HG03521 (cell line): ENCODE results near the gene MAPK10.
"Not testable (repeated sequence)": the region's sequence is repeated elsewhere in the genome, so short reads cannot be mapped to it uniquely, and the experiment has no call there.

Source experiments
- ATAC-seq: cut with Tn5 transposase; IDR thresholded peaks from one replicate; pipeline ENCODE4 v1.9.1; 2021; ENCODE audit warnings: mild to moderate bottlenecking, moderate library complexity; ENCODE audit not compliant: unreplicated experiment

The MAPK10 gene

DNA sequence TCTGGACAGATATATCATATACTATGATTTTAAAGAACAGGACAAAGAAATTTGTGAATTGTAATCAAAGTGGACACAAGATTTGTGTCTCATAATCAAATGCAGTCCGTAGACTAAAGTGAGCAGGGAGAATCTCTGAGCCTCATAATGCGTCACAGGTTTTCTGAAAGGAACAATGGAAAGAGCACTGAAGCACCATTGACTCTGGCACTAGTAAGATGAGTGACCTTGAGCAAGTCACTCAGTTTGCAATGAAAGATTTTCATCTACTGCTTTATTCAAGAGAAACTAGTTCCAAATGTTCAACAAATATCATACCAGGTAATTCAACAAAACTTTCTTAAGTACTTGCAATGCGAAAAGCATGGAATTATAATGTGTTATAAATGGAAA, 315.3 kb downstream of the MAPK10 start:
- ATAC-seq, result no peak

DNA sequence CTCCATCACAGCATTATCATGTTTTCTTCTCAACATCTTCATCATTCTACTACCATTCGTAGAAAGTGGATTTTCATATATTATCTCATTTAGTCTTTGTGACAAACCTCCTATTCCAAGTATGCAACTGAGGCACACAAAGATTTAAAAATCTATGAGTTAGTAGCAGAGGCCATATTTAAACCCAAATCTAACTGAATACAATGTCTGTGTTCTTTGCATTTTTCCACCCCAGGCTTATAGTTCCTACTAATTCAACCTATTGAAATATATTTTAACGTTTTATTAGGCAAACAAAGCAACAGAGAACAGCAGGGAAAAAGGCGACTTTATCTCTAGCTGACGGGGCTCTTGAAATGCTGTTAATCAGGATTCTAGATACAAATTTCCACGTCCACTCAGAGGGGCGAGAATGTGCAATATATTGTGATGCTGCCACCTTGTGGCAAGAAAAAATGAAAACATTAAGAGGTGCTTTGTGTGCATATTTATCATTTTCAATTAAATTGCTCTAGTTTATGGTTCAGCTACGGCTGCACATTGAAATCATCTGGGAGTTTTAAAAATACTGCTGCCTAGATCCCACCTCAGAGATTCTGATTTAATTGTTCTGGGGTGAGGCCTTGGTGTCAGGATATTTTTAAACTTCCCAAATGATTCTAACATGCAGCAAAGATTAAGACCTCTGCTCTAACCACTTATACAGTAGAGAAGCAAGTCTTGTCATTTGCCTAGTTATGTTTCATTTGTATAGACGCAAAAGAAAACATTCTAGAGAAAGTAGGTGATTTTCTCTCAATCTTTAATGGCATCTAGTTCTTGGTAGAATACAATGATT, 315.9 kb downstream of the MAPK10 start:
- ATAC-seq, result no peak

DNA sequence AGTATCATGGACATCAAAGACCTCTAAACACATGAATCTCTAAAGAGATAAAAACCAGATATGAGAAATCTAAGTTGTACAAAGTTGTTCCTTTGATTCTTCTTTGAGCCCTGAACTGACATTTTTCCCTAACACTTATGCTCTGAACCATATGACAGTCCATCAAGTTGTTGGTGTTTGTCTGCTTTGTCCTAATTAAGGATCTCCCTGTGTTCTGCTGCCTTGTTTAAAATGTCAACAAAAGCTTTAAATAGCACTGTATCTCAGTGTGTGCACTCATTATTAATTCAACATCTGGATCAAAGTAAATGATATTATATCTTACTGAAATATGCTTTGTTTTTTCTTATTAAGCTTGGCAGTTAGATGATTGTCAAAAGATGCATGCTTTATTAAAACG, 321.8 kb downstream of the MAPK10 start:
- ATAC-seq, result no peak

DNA sequence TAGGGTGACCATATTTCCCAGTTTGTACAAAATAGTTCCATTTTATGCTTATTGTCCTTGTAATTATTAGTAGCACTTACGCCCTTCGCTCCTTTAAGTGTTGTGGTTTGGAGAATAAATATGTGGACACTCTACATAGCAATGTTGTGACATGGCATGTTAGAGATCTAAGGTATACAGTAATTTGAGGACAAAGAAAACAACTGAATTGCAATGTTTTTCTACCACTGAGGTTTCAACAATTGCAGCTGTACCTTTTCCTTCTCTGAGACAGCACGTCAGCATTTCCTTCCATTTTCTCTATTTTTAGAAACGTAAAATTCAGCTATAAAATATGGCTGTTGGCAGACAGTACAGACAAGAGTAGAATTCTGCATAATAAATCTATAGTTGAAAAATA, 323.1 kb downstream of the MAPK10 start:
- ATAC-seq, result no peak

DNA sequence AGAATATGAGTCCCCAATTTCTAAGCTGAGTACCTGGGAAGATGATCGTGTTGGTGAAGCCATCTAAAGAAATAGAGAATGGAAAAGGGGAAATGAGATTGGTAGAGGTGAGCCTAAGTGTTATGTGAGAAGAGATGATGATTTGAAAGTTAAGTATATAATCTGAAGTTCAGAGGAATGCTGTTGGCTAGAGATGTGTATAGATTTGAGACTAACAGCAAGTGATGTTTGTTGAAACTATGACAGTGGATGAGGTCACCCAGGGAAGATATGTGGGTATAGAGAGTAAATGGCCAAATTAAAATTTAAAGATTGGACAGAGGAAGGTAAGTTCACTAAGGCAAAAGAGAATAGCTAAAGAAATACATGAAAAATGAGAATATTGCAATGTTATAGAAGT, 324.2 kb downstream of the MAPK10 start:
- ATAC-seq, result no peak

DNA sequence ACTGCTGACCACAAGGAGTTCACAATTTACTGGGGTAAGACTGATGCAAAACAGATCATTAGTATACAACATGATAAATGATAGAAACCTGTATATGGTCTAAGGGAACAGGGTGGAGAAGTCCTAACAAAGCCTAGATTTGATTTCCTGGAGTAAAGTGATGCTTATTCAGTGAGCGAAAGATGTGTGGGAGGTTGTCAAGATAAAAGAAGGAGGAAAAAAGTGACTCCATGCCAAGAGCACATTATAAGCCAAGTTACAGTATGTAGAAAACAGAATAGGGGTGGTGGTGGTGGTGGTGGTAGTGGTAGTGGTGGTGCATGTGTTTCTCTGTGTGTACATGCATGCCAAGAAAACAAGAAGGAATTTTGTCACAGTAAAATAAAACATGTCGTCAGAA, 325.2 kb downstream of the MAPK10 start:
- no peak for ATAC-seq

DNA sequence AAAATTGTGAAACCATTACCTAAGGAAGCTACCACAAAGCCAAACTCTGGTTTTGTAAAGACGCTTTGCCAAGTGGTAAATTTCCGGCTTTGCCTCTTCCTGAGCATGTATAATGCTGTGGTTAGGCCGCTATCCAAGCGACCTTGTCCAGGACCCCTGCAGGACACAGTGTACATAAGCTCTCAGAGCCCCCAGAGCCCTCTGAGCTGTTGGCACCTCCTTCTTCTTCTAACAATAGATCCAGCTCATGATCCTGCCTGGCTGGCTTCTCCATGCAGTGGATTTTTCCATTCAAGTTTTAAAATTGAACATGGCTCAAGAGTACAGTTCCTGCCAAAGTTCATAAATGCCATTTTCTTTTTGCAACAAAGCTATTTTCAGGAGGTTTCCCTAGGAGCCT, 326.7 kb downstream of the MAPK10 start:
- ATAC-seq, result no peak

DNA sequence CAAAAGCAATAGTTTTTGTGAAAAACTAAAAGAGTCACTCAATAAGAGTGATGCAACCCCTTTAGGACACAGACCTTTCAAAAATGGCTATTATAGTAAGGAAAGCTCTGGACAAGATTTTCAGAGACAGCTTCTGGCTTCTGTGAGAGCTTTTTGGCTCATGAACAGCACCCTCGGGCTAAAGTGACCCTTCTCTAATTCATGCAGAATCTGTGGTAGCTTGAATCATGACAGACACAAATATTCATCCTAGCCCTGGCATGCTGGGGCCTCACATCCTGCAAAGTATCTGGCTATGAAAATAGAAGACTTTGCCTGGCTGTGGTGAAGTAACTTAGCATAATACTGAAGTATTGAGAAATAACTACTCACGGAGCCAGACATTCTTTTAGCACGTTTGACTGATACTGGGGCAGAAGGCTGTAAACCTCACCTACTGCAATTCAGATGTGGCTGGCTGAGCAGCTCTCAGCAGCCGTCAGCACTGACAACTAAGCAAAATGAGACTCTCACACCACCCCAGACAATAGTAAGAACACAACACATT, 327.3 kb downstream of the MAPK10 start:
- ATAC-seq, result no peak

DNA sequence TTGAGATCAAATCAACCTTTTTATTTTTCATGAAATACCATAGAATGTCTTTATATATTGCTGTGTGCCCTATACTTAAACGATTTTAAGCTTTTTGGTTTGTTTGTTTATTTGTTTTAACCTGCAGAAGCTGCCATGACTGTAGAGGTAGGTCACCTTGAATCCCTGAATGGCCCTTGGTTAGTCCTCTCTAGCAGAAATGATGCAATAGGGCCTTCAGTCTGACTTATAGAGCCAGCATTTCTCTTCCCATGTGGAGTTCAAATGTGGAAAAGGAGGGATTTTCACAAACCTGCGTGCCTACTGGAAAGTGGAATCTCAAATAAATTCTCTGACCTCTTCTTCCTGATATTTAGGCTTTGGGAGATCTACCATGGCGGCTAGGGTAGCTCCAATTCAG, 327.9 kb downstream of the MAPK10 start:
- no peak for ATAC-seq

DNA sequence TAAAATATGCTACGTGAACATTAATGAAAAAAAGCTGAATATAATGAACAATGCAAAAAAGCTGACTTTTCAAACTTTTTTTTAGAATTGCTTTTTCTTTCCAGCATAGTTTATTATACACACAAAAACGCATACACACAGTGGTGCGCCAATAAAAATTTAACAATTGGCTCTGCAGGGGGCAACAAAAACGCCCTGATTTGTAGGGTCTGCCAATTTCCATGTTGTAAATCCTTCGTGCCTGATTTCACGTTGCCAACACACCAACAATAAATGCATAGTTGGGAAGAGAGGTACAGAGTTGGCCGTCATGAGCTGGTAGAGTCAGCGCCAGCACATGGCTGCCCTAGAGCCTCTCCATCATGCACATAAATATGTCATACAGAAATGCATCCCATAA, 333.1 kb downstream of the MAPK10 start:
- ATAC-seq, result no peak

DNA sequence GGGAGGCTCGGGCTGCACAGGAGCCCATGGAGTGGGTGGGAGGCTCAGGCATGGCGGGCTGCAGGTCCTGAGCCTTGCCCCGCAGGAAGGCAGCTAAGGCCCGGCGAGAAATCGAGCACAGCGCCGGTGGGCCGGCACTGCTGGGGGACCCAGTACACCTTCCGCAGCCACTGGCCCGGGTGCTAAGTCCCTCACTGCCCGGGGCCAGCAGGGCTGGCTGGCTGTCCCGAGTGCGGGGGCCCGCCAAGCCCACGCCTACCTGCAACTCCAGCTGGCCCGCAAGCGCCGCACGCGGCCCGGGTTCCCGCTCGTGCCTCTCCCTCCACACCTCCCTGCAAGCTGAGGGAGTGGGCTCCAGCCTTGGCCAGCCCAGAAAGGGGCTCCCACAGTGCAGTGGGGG, 338.2 kb downstream of the MAPK10 start:
- ATAC-seq, result not testable (repeated sequence)

DNA sequence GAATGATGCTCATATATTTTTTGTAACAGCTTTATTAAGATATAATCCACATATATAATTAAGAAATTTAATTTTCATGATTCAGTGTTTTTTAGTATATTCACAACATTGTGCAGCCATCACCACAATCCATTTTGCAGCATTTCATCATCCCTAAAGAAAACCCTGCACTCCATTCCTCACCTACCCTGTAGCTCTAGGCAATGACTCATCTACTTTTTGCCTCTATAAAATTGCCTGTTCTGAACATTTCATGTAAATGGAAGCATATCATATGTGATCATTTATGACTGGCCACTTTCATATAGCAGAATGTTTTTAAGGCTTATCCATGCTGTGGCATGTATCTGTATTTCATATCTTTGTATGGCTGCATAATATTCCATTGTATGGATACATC, 339.9 kb downstream of the MAPK10 start:
- no peak for ATAC-seq

DNA sequence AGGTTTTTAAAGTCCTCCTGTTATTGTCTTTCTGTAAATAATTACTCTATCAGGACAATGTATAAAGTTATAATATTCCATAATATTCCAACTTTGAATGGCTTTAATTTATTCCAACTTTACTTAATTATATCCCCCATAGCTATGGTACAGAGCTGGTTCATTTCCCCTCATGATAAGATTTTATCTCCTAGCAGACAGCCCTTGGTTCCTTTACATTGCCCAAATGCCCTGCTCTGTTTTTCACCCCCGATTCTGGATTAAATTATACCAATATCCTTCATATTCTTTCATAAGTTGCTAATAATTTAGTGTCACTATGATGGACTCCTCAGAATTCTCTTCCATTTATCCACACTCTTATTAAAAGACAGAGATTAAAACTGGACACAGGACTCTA, 340.5 kb downstream of the MAPK10 start:
- ATAC-seq, result no peak

DNA sequence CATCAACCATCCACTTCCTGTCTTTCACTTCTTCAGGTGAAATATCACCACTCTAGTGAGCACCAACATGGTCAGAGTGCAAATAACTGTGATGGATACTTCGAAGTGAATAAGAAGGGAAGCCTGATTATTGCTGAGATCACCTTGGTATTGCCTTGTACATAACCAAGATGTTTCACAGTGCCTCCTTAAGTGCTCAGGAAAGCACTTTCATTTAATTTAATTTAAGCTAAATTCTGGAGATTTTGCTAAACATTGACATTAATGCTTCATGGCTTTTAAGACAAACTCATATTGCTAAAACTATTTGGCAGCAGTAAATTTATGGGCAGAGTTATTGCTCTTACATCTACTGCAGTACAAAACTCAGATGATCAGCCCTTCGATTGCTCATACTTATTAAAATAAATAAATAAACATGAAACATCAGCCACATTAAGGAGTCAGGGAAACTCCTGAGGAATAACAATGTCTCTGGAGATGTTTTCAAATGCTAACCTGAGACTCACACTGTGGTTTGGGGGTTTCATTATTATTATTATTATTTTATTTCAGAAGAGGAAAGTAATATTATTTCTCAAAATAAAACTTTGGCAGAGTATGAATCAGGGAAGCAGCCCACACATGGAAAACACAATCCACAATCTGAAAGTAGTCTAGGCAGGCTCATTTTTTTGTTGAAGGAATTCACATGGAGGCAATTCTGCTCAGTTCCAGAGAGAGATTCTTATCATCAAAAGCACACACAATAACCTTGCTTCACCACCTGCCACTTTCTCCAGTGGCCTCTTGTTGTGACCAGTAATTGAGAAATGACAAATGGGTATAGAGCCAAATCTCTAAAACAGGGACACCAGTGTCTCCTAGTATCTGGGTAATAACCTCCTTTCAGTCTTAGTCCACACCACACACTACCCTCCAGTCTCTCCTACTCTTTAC, 344.2 kb downstream of the MAPK10 start:
- no peak for ATAC-seq

DNA sequence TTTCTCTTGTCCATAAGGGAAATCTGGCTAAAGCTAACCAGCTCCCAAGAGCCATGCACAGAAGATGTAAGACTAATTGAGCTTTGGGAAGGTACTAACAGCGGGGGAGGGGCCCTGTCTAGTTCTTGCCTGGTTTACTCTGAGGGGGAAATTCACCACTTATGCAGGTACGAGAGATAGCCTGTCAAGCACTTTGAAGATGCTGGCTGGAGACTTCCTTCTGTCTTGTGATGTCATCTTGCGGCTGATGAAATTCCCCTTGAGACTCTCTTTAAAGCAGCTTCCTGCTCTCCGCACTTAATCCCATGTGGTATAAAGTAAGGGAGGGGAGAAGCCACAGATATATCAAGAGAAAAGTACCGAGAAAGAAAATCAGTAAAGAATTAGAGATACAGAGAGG, 345.3 kb downstream of the MAPK10 start:
- peak; percentile 72 for ATAC-seq

DNA sequence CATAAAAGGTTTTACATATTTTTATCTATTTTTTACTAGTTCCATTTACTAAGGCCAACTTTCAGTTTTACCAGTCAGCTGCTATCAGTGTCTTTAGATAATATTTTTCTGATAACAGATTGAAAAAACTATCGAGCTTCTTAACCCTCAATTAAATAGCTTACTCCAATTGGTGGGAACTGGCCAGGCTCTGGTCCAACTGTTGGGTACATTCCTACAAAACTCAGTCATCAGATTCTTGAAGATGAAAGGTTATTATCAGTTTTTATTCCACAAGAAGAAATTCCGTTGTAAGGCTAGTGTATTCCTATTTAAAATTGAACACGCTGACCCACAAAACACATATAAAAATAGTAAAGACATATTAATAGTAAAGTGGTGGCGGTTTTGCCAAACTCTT, 346.2 kb downstream of the MAPK10 start:
- ATAC-seq, result no peak

DNA sequence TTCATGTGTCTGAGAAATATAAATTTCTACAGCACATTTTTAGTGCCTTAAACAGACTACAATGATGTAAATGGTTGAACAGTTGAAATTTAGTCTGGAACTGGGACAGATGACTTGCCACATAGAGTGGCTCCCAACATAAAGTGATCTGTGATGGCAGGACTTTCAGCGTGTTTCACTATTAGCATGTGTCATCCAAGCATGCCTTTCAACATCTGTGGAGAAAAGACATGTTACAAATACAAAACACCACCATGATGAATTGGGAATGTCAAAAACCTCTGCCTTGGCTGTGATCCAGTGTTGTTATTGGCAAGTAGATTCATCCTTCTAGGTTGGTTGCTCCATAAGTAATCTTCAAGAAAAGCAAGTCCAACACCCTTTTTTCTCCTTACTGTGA, 348.7 kb downstream of the MAPK10 start:
- ATAC-seq, result no peak

DNA sequence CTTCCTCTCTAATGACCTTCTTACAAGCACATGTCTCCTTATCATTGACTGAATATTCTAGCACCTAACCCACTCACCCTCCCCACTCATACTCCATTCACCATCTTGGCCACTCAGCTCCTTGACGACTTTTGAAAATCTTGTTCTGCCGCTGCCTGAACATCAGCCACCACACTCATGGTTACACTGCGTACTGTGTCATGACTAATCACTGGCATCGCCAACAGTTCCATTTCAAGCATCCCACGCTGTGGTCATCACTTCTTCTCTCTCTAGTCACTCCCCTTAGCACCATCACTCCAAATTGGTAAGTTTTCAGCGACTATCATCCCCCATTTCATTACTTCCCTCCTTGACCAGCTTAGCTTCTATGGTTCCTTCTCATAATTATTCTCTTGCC, 352.8 kb downstream of the MAPK10 start:
- no peak for ATAC-seq

DNA sequence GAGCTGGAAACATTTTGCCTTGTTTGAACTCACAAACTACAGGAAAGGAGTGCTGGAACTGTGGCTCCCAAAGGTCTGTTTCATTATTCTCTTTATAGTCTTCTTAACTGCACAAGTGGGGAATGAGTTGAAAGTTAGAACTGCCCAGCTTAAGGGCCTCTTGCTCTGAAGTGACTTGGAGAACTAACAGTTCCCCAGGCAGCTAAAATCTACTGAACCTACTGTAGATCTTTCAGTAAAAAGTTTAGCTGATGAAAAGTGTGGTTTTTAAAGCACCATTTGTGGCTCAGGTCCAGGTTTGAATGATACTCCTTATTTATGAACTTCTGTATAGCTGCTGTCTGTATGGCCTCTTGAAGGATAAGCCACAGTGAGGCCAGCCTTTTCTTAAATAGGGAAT, 353.8 kb downstream of the MAPK10 start:
- ATAC-seq, result no peak

DNA sequence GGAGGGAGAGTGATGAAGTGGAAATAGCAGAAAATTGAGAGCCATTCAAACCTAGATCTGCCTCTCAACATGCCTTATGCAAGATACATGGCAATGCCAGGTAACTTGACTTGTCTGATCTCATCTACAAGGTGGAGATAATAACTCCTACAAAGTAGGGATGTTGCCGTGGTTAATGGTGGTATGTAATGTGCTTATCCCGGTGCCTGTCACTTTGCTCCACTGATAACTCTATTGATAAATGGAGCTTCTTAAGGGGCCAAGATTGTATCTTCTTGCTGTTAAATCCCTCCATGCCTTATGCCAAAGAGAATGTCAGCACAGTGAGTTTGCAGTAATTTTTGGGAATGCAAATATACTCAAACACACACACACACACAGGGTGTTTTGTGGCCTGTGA, 355.8 kb downstream of the MAPK10 start:
- ATAC-seq, result no peak

DNA sequence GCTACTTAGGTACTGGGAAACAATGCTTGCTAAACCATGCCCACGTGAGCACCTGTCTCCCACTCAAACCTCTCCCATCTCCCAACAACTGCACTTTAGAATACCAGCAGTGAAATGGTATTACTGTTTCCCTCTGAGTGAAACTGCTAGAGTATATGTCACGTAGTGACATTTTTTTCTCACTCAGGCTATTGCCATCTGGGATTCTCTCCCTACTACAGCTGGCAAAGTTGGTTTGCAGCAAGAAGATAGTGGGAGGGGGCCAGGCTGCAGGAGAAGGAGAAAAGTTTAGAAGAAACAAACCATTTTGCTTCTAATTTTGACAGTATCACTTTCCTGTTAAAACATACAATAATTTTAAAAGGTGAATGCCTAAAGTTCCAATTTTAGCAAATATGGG, 358.3 kb downstream of the MAPK10 start:
- ATAC-seq, result no peak

DNA sequence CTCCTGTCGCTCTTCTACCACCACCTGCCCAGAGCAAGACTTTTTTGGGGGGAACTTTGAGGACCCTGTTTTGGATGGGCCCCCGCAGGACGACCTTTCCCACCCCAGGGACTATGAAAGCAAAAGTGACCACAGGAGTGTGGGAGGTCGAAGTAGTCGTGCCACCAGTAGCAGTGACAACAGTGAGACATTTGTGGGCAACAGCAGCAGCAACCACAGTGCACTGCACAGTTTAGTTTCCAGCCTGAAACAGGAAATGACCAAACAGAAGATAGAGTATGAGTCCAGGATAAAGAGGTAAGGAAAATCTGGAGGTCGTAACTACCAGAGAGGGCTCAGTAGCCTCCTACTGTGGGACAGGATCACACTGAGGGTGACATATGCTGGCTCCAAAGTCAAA, 364.5 kb downstream of the MAPK10 start:
- ATAC-seq, result no peak
